ENCODE results near the gene PCDHB14. TPM values are rescaled to one million over a fixed set of nuclear protein-coding genes. Genes with fewer than 3 reads are reported as not detected.

The PCDHB14 gene
- total RNA-seq, 1 donor from 2014 or later: 6.8 TPM

Other genes starting within 250 kb of the PCDHB14 start
- gene PCDHB1, start 172.0 kb upstream of the PCDHB14 start, total RNA-seq: 0.13 TPM
- gene PCDHB2, start 128.7 kb upstream of the PCDHB14 start, total RNA-seq: 1.8 TPM
- gene PCDHB3, start 122.9 kb upstream of the PCDHB14 start, total RNA-seq: 1.1 TPM
- gene PCDHB4, start 101.5 kb upstream of the PCDHB14 start, total RNA-seq: 2.2 TPM
- gene PCDHB5, start 88.1 kb upstream of the PCDHB14 start, total RNA-seq: 2.9 TPM
- gene PCDHB6, start 73.3 kb upstream of the PCDHB14 start, total RNA-seq: 1.6 TPM
- gene PCDHB7, start 50.7 kb upstream of the PCDHB14 start, total RNA-seq: 2.4 TPM
- 1.7 TPM for gene PCDHB8, start 45.6 kb upstream of the PCDHB14 start, total RNA-seq
- gene PCDHB16, start 41.0 kb upstream of the PCDHB14 start, total RNA-seq: 3.4 TPM
- gene PCDHB9, start 36.2 kb upstream of the PCDHB14 start, total RNA-seq: 1.9 TPM
- gene PCDHB10, start 31.0 kb upstream of the PCDHB14 start, total RNA-seq: 2.5 TPM
- 2.1 TPM for gene PCDHB11, start 23.7 kb upstream of the PCDHB14 start, total RNA-seq
- gene PCDHB12, start 14.6 kb upstream of the PCDHB14 start, total RNA-seq: 2.8 TPM
- gene PCDHB13, start 9.4 kb upstream of the PCDHB14 start, total RNA-seq: 6.2 TPM
- 4.3 TPM for gene PCDHB15, start 22.1 kb downstream of the PCDHB14 start, total RNA-seq
- gene SLC25A2, start 80.7 kb downstream of the PCDHB14 start, total RNA-seq: 1.3 TPM
- 56.6 TPM for gene TAF7, start 97.4 kb downstream of the PCDHB14 start, total RNA-seq
- 0.57 TPM for gene PCDHGA1, start 107.2 kb downstream of the PCDHB14 start, total RNA-seq
- 2.6 TPM for gene PCDHGA2, start 115.4 kb downstream of the PCDHB14 start, total RNA-seq
- gene PCDHGA3, start 120.5 kb downstream of the PCDHB14 start, total RNA-seq: 2.9 TPM
- gene PCDHGB1, start 126.8 kb downstream of the PCDHB14 start, total RNA-seq: 3.0 TPM
- 4.2 TPM for gene PCDHGA4, start 131.7 kb downstream of the PCDHB14 start, total RNA-seq
- gene PCDHGB2, start 136.7 kb downstream of the PCDHB14 start, total RNA-seq: 4.3 TPM
- gene PCDHGA5, start 140.8 kb downstream of the PCDHB14 start, total RNA-seq: 4.6 TPM
- gene PCDHGB3, start 146.9 kb downstream of the PCDHB14 start, total RNA-seq: 3.2 TPM
- gene PCDHGA6, start 150.5 kb downstream of the PCDHB14 start, total RNA-seq: 6.1 TPM
- gene PCDHGA7, start 159.4 kb downstream of the PCDHB14 start, total RNA-seq: 5.8 TPM
- 8.0 TPM for gene PCDHGB4, start 164.4 kb downstream of the PCDHB14 start, total RNA-seq
- gene PCDHGA8, start 169.3 kb downstream of the PCDHB14 start, total RNA-seq: 3.3 TPM
- 12.1 TPM for gene PCDHGB5, start 174.6 kb downstream of the PCDHB14 start, total RNA-seq
- gene PCDHGA9, start 179.4 kb downstream of the PCDHB14 start, total RNA-seq: 8.9 TPM
- gene PCDHGB6, start 184.7 kb downstream of the PCDHB14 start, total RNA-seq: 8.2 TPM
- gene PCDHGA10, start 189.6 kb downstream of the PCDHB14 start, total RNA-seq: 7.4 TPM
- gene PCDHGB7, start 194.3 kb downstream of the PCDHB14 start, total RNA-seq: 11.7 TPM
- gene PCDHGA11, start 197.7 kb downstream of the PCDHB14 start, total RNA-seq: 5.1 TPM
- gene PCDHGA12, start 207.2 kb downstream of the PCDHB14 start, total RNA-seq: 5.0 TPM